Measurements from ENCODE around the gene NARF. TPM values are rescaled to one million over a fixed set of nuclear protein-coding genes. Genes with fewer than 3 reads are reported as not detected.

Gene NARF
- total RNA-seq, 1 experiment from 2014 or later = 39.4 TPM

DNA sequence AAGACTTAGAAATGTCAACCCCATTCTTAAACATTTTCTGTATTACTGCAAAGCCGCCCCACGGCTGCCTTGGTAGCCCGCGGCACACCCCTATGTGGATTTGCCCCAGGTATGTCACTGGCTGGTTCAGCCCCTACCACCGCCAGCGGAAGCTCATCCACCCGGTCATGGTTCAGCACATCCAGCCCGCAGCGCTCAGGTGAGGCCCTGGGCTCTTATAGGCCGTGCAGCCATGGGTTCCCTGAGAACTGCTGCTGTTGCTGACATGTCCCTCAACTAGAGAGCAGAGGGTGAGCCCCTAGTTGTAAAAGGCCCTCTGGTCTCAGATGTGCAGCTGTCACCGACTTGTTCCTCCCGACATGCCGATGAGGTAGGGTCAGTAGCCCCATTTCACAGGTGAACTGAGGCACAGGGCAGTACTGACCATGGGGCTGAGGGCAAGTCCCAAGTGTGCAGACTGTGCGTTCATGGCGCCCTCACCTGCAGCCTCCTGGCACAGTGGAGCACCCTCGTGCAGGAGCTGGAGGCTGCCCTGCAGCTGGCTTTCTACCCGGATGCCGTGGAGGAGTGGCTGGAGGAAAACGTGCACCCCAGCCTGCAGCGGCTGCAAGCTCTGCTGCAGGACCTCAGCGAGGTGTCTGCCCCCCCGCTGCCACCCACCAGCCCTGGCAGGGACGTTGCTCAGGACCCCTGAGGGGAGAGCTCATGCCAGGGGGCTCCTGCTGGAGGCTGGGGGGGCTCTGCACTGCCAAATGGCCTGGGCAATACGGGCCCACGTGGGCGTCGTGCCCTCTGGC lies 16.7 kb upstream of the NARF start:
- peaks cover 43% of the 10 kb centered on the region for H3K36me3 Mint-ChIP-seq (ENCODE audit: insufficient read depth, unreplicated experiment)
- intact Hi-C loops (cut with micrococcal nuclease; ENCODE audit: unreplicated experiment) = no loop called here
- DNase-seq = no peak
- TF ChIP-seq, protein P1, sequence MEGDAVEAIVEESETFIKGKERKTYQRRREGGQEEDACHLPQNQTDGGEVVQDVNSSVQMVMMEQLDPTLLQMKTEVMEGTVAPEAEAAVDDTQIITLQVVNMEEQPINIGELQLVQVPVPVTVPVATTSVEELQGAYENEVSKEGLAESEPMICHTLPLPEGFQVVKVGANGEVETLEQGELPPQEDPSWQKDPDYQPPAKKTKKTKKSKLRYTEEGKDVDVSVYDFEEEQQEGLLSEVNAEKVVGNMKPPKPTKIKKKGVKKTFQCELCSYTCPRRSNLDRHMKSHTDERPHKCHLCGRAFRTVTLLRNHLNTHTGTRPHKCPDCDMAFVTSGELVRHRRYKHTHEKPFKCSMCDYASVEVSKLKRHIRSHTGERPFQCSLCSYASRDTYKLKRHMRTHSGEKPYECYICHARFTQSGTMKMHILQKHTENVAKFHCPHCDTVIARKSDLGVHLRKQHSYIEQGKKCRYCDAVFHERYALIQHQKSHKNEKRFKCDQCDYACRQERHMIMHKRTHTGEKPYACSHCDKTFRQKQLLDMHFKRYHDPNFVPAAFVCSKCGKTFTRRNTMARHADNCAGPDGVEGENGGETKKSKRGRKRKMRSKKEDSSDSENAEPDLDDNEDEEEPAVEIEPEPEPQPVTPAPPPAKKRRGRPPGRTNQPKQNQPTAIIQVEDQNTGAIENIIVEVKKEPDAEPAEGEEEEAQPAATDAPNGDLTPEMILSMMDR (IDR thresholded peaks at IDR 0.05; ENCODE audit: unreplicated experiment) = no peak
- H3K27me3 Mint-ChIP-seq (ENCODE audit: unreplicated experiment) = no peaks in the 10 kb centered on the region
- H3K4me1 Mint-ChIP-seq (ENCODE audit: low read depth, unreplicated experiment) = no peaks in the 10 kb centered on the region
- H3K9me3 Mint-ChIP-seq (ENCODE audit: low read depth, unreplicated experiment) = no peaks in the 10 kb centered on the region
- no peak overlapping the region for H3K27ac Mint-ChIP-seq (ENCODE audit: unreplicated experiment)
- CTCF ChIA-PET = no interaction called here
- H3K4me3 Mint-ChIP-seq (ENCODE audit: low read depth, unreplicated experiment) = no peak overlapping the region
- BruUV-seq (replicated peaks) = no TSS peak

DNA sequence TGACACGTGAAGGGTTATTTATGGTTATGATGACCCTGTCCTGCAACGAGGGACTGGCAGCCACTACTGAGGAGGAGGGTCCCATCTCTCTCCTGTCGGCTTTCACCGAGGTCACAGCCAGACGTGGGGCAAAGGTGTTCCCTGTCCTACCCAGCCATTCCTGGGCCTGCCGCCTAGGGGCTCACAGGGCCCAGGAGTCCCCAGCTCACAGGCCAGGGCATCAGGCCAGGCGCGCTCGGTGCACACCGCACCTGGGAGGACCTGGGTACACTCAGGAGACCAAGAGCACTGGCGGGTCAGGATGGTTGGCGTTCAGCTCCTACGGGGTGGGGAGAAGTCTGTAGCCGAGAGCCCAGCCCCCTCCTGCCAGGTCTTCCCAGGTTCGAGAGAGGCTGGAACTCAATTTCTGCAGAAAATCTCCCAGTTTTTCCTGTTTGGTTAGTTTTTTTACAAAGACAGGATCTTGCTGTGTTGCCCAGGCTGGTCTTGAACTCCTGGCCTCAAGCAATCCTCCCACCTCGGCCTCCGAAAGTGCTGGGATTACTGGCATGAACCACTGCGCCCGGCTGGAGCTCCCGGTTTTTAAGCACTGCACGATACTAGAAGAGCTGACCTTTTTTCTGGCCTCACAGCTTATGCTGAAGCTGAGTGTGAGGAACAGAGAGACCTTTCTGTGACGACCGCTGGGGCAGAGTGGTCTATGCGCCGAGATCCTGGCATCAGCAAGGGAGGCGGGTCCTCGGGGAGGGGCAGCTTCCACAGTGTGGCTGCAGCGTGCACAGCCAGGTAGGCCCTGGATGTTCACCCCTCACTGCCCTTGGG lies 15.7 kb upstream of the NARF start:
- no peak for DNase-seq

DNA sequence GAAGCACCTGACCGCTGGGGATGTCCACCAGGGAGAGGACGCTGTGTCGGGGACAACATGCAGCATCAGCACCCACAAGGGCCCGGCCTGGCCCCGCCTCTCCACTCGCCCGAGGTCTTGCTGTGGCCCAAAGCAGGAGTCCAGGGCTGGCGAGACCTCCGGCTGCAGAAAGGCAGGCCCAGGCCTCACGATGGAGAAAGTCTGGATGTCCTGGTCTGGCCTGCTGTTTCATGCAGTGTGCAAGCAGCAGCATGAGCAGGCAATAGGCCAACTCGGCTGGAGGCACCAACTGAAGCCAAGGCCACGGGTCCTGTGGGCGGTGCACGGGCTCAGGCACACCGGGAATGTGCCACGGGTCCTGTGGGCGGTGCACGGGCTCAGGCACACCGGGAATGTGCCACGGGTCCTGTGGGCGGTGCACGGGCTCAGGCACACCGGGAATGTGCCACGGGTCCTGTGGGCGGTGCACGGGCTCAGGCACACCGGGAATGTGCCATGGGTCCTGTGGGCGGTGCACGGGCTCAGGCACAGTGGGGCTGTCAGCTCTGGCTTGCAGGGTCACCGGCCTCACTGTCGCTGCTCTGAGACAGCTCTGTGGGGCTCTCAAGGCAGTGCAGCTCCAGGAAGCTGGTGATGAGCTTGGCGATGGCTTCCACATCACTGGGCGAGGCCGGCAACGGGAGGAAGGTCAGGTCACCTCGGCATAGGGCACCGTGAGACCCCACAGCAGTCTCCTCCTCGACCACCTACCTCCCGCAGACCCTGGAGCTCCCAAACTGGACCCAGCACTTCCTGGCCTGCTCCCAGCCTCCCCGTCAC lies 14.9 kb upstream of the NARF start:
- intact Hi-C loops (cut with micrococcal nuclease; ENCODE audit: unreplicated experiment) = no loop called here
- Mint-ChIP-seq H3K9me3 (ENCODE audit: low read depth, unreplicated experiment) (no peaks in the 10 kb centered on the region), H3K27ac (ENCODE audit: unreplicated experiment) (no peak overlapping the region), H3K36me3 (ENCODE audit: insufficient read depth, unreplicated experiment) (peaks cover 47% of the 10 kb centered on the region), H3K4me1 (ENCODE audit: low read depth, unreplicated experiment) (no peaks in the 10 kb centered on the region), H3K27me3 (ENCODE audit: unreplicated experiment) (no peaks in the 10 kb centered on the region), H3K4me3 (ENCODE audit: low read depth, unreplicated experiment) (no peak overlapping the region)
- TF ChIP-seq, protein P1 (IDR thresholded peaks at IDR 0.05; ENCODE audit: unreplicated experiment) = no peak
- BruUV-seq (replicated peaks) = no TSS peak
- no peak for DNase-seq
- CTCF ChIA-PET = no interaction called here

More for the DNA sequence above, 15.7 kb upstream of the NARF start:
- Mint-ChIP-seq H3K4me1 (ENCODE audit: low read depth, unreplicated experiment) (no peaks in the 10 kb centered on the region), H3K27me3 (ENCODE audit: unreplicated experiment) (no peaks in the 10 kb centered on the region), H3K9me3 (ENCODE audit: low read depth, unreplicated experiment) (no peaks in the 10 kb centered on the region), H3K27ac (ENCODE audit: unreplicated experiment) (no peak overlapping the region), H3K4me3 (ENCODE audit: low read depth, unreplicated experiment) (no peak overlapping the region), H3K36me3 (ENCODE audit: insufficient read depth, unreplicated experiment) (peaks cover 47% of the 10 kb centered on the region)
- intact Hi-C loops (cut with micrococcal nuclease; ENCODE audit: unreplicated experiment) = no loop called here
- BruUV-seq (replicated peaks) = TSS peak; percentile 65
- TF ChIP-seq, protein P1 (IDR thresholded peaks at IDR 0.05; ENCODE audit: unreplicated experiment) = no peak
- CTCF ChIA-PET = no interaction called here

DNA sequence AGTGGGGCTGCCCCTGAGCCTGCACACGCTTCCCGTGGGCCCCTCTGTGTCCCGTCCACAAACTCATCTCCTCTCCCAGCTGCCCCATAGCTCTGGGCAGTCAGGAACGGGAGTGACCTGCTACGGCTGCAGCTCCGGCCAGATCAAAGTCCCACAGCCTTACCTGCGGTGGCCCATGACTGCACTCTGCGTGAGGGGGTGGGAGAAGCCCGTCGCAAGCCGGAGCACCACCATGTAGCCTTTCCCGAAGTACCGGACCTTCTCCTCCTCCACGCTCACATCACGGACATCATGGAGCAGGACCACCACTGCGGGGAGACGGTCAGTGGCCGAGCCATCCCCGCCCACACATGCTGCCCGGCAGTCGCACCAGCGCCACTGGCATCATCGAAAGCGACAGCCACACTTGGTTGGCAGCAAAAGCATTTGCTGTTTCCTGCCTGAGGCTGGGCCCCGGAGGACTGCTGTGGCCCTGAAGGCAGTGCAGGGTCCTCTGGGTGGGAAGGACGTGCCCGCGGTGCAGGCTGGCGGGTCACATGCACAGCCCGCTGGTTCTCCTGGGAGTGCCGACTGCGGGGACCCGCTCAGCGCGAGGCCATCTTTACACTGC lies 14.2 kb upstream of the NARF start:
- Mint-ChIP-seq H3K4me1 (ENCODE audit: low read depth, unreplicated experiment) (peaks cover under 1% of the 10 kb centered on the region), H3K4me3 (ENCODE audit: low read depth, unreplicated experiment) (no peak overlapping the region), H3K36me3 (ENCODE audit: insufficient read depth, unreplicated experiment) (peaks cover 47% of the 10 kb centered on the region), H3K9me3 (ENCODE audit: low read depth, unreplicated experiment) (no peaks in the 10 kb centered on the region), H3K27me3 (ENCODE audit: unreplicated experiment) (no peaks in the 10 kb centered on the region), H3K27ac (ENCODE audit: unreplicated experiment) (no peak overlapping the region)
- CTCF ChIA-PET = no interaction called here
- intact Hi-C loops (cut with micrococcal nuclease; ENCODE audit: unreplicated experiment) = no loop called here
- no peak for DNase-seq
- BruUV-seq (replicated peaks) = no TSS peak
- TF ChIP-seq, protein P1 (IDR thresholded peaks at IDR 0.05; ENCODE audit: unreplicated experiment) = no peak
